Vagina (tissue), 2 donors: ENCODE results near the gene SIM1.

Experiments
- POLR2AphosphoS5 ChIP-seq, 2 donors: sonication (generic); formaldehyde crosslinking; IDR thresholded peaks; one replicate each; pipeline ENCODE4 v1.9.0; 2017; ENCODE audit warnings: antibody characterized with exemption in 2 of 2, mild to moderate bottlenecking in 2 of 2, low read depth in 1 of 2; ENCODE audit not compliant: insufficient read depth in 1 of 2
- TF ChIP-seq, protein P1 (sequence below), 3 experiments: fragments of 450-650 bp in 2 of 3; fragments of 200-600 bp in 1 of 3; sonication (generic) in 1 of 3; IDR thresholded peaks; one replicate each; pipeline ENCODE4 v1.5.1; 2017 to 2019; ENCODE audit warnings: antibody characterized with exemption in 3 of 3, mild to moderate bottlenecking in 2 of 3, moderate library complexity in 2 of 3

GRCh38 chr6:100427452-100427851 lies 37.3 kb downstream of the SIM1 start:
- TF ChIP-seq, protein P1, sequence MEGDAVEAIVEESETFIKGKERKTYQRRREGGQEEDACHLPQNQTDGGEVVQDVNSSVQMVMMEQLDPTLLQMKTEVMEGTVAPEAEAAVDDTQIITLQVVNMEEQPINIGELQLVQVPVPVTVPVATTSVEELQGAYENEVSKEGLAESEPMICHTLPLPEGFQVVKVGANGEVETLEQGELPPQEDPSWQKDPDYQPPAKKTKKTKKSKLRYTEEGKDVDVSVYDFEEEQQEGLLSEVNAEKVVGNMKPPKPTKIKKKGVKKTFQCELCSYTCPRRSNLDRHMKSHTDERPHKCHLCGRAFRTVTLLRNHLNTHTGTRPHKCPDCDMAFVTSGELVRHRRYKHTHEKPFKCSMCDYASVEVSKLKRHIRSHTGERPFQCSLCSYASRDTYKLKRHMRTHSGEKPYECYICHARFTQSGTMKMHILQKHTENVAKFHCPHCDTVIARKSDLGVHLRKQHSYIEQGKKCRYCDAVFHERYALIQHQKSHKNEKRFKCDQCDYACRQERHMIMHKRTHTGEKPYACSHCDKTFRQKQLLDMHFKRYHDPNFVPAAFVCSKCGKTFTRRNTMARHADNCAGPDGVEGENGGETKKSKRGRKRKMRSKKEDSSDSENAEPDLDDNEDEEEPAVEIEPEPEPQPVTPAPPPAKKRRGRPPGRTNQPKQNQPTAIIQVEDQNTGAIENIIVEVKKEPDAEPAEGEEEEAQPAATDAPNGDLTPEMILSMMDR (IDR thresholded peaks at IDR 0.05): no peak
- no peak for TF ChIP-seq POLR2AphosphoS5 (IDR thresholded peaks at IDR 0.05; ENCODE audit: insufficient read depth in 1 of 2, low read depth in 1 of 2)
